PC-3 (cell line): Measurements from ENCODE around the gene CLEC5A. TPM values are rescaled to one million over a fixed set of nuclear protein-coding genes. Genes with fewer than 3 reads are reported as not detected.

ENCODE experiments used
- ATAC-seq: fragments of 200-7000 bp; cut with Tn5 transposase; 2 replicates; pipeline ENCODE4 v1.9.1; 2020; ENCODE audit warnings: mild to moderate bottlenecking, moderate library complexity
- BruUV-seq: library from RNA; stranded (reverse); fragments of 400-500 nt; replicated peaks from 2 replicates; lab custom pipeline; 2021; lab: Mats Ljungman, UMichigan
- CTCF ChIA-PET: fragments of 300-600 bp; sonication (Branson Sonifier 250); formaldehyde crosslinking; loops from one replicate; lab custom pipeline; 2022; ENCODE audit warnings: antibody characterized with exemption; lab: Charles Lee
- POLR2A ChIA-PET: fragments of 300-600 bp; sonication (Branson Sonifier 250); formaldehyde crosslinking; loops from one replicate; lab custom pipeline; 2022; ENCODE audit warnings: antibody characterized with exemption; ENCODE audit not compliant: unreplicated experiment; lab: Charles Lee
- DNase-seq: peaks from one replicate; pipeline ENCODE4 v3.0.0-alpha.2; 2015
- H2AFZ ChIP-seq: fragments of 300-600 bp; sonication (generic); 2 replicates; pipeline ENCODE4 v1.6.0; 2016; ENCODE audit warnings: antibody characterized with exemption, low read length
- H3F3A ChIP-seq: fragments of 300-600 bp; sonication (generic); one replicate; pipeline ENCODE4 v1.6.0; 2017; ENCODE audit warnings: antibody characterized with exemption, low read length, control low read depth, mild to moderate bottlenecking; ENCODE audit not compliant: unreplicated experiment
- H3K27ac ChIP-seq: fragments of 300-600 bp; sonication (generic); 2 replicates; pipeline ENCODE4 v1.5.1; 2016; ENCODE audit warnings: mild to moderate bottlenecking, low read length
- H3K27me3 ChIP-seq: fragments of 300-600 bp; sonication (generic); 2 replicates; pipeline ENCODE4 v1.6.1; 2016; ENCODE audit warnings: low read length, mixed read lengths
- H3K36me3 ChIP-seq: fragments of 300-600 bp; sonication (generic); 2 replicates; pipeline ENCODE4 v1.6.1; 2016; ENCODE audit warnings: low read depth, mixed run types, low read length, mixed read lengths
- H3K4me1 ChIP-seq: fragments of 300-600 bp; sonication (generic); 2 replicates; pipeline ENCODE4 v1.5.1; 2016; ENCODE audit warnings: low read length; ENCODE audit not compliant: insufficient read depth
- H3K4me2 ChIP-seq: fragments of 300-600 bp; sonication (generic); 2 replicates; pipeline ENCODE4 v1.6.0; 2016; ENCODE audit warnings: low read length
- H3K4me3 ChIP-seq: fragments of 300-600 bp; sonication (generic); 2 replicates; pipeline ENCODE4 v1.5.1; 2016; ENCODE audit warnings: mild to moderate bottlenecking, low read length, mixed read lengths
- H3K79me2 ChIP-seq: fragments of 300-600 bp; sonication (generic); 2 replicates; pipeline ENCODE4 v1.6.1; 2017; ENCODE audit warnings: low read length, mixed read lengths
- H3K9ac ChIP-seq: fragments of 300-600 bp; sonication (generic); 2 replicates; pipeline ENCODE4 v1.6.0; 2016; ENCODE audit warnings: mild to moderate bottlenecking, low read length
- H3K9me2 ChIP-seq: fragments of 300-600 bp; sonication (generic); replicated peaks from 2 replicates; pipeline ENCODE4 v1.6.1; 2016; ENCODE audit warnings: mixed run types, low read length, mixed read lengths
- H3K9me3 ChIP-seq: fragments of 300-600 bp; sonication (generic); 2 replicates; pipeline ENCODE4 v1.6.1; 2016; ENCODE audit warnings: low read length, mixed read lengths
- H4K20me1 ChIP-seq: fragments of 300-600 bp; sonication (generic); 2 replicates; pipeline ENCODE4 v1.6.1; 2016; ENCODE audit warnings: low read length, mixed read lengths
- EZH2 ChIP-seq: fragments of 300-600 bp; sonication (generic); IDR thresholded peaks from one replicate; pipeline ENCODE4 v1.6.1; 2017; ENCODE audit warnings: antibody characterized with exemption, mild to moderate bottlenecking, low read length; ENCODE audit not compliant: unreplicated experiment
- EZH2phosphoT487 ChIP-seq: fragments of 300-600 bp; sonication (generic); IDR thresholded peaks from 2 replicates; pipeline ENCODE4 v1.6.1; 2018; ENCODE audit warnings: mild to moderate bottlenecking, antibody characterized with exemption, low read length, borderline replicate concordance
- intact Hi-C: fragments of 100-400 bp; cut with micrococcal nuclease; formaldehyde crosslinking; loops from 2 replicates; pipeline ENCODE4 v1.9.0; 2023
- total RNA-seq: library from RNA; depleted of rRNA; stranded (reverse); fragments of >200 nt; gene quantifications from 2 replicates; pipeline ENCODE4 v1.2.3, GENCODE V29; 2014
- TF ChIP-seq, protein P1 (sequence below): fragments of 300-600 bp; sonication (generic); conservative IDR thresholded peaks from 2 replicates; pipeline ENCODE4 v1.5.1; 2017; ENCODE audit warnings: antibody characterized with exemption, low read depth, mild to moderate bottlenecking, low read length

CLEC5A gene
- total RNA-seq, 1 experiment from 2014 or later: not detected

DNA sequence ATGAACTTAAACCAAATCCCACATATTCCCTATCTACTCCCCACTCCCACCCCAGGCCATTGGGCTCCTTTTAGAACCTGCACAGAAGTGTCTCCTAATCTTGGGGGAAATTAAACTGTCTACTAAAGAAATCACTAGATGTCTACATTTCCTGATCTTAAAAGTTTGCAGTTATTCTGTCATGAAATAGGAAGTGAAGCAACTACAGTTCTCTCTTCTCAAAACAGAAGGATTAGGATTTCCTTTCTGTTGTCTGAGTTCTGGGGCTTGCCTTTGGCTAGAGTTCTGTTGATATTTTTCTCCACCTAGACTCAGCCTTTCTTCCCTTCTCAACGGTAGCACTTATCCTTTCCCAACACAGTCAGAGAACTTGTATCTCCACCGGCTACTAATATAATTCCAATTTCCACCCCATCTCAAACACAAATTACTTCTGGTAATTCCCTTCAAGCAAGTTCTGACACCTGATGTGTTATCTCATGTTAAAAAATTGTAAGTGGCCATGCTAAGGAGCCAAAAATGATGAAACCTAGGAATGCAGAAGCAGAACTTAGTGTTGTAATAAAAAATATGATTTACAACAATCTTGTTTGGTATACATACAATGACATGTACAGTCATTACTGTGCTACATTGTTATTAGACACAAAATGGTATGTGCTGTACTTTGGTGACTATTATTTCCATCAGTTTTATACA lies 18.5 kb downstream of the CLEC5A start:
- ATAC-seq (no peak), DNase-seq (no peak)
- H3K27ac ChIP-seq: no peak overlapping the region
- H3K27me3 ChIP-seq: peaks cover 19% of the 10 kb centered on the region
- no peaks in the 10 kb centered on the region for H3K36me3 ChIP-seq
- ChIA-PET CTCF (no interaction called here), POLR2A (no interaction called here)
- no TSS peak for BruUV-seq
- H3K9me2 ChIP-seq: no peaks in the 10 kb centered on the region
- TF ChIP-seq, protein P1, sequence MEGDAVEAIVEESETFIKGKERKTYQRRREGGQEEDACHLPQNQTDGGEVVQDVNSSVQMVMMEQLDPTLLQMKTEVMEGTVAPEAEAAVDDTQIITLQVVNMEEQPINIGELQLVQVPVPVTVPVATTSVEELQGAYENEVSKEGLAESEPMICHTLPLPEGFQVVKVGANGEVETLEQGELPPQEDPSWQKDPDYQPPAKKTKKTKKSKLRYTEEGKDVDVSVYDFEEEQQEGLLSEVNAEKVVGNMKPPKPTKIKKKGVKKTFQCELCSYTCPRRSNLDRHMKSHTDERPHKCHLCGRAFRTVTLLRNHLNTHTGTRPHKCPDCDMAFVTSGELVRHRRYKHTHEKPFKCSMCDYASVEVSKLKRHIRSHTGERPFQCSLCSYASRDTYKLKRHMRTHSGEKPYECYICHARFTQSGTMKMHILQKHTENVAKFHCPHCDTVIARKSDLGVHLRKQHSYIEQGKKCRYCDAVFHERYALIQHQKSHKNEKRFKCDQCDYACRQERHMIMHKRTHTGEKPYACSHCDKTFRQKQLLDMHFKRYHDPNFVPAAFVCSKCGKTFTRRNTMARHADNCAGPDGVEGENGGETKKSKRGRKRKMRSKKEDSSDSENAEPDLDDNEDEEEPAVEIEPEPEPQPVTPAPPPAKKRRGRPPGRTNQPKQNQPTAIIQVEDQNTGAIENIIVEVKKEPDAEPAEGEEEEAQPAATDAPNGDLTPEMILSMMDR: no peak
- TF ChIP-seq EZH2phosphoT487 (no peak), EZH2 (no peak)
- no peaks in the 10 kb centered on the region for H3K9me3 ChIP-seq
- H3K79me2 ChIP-seq: no peaks in the 10 kb centered on the region
- H2AFZ ChIP-seq: no peak overlapping the region
- no peak overlapping the region for H3K4me2 ChIP-seq
- H4K20me1 ChIP-seq: no peaks in the 10 kb centered on the region
- no peaks in the 10 kb centered on the region for H3K4me1 ChIP-seq
- no peak overlapping the region for H3K9ac ChIP-seq
- H3K4me3 ChIP-seq: no peak overlapping the region
- intact Hi-C loops: no loop called here
- H3F3A ChIP-seq: no peaks in the 10 kb centered on the region

- H3K36me3 ChIP-seq: no peaks in the 10 kb centered on the region
- CTCF ChIA-PET: no interaction called here
- H3K27ac ChIP-seq: no peak overlapping the region
- no peaks in the 10 kb centered on the region for H4K20me1 ChIP-seq
- no peaks in the 10 kb centered on the region for H3K9me3 ChIP-seq
- no peak overlapping the region for H3K9ac ChIP-seq
- TF ChIP-seq, protein P1: no peak
- TF ChIP-seq EZH2 (no peak), EZH2phosphoT487 (no peak)
- intact Hi-C loops: no loop called here
- ATAC-seq (no peak), DNase-seq (peak; percentile 11)
- BruUV-seq: no TSS peak
- H2AFZ ChIP-seq: no peak overlapping the region
- H3K79me2 ChIP-seq: no peaks in the 10 kb centered on the region
- POLR2A ChIA-PET: no interaction called here
- no peaks in the 10 kb centered on the region for H3K9me2 ChIP-seq
- no peak overlapping the region for H3K4me2 ChIP-seq
- H3F3A ChIP-seq: no peaks in the 10 kb centered on the region
- no peaks in the 10 kb centered on the region for H3K4me1 ChIP-seq
- H3K4me3 ChIP-seq: no peak overlapping the region
- H3K27me3 ChIP-seq: peaks cover 15% of the 10 kb centered on the region; the same call in 1 of the 2 replicates
Observed at GRCh38 chr7:141920281-141920680, 26.5 kb downstream of the CLEC5A start.

DNA sequence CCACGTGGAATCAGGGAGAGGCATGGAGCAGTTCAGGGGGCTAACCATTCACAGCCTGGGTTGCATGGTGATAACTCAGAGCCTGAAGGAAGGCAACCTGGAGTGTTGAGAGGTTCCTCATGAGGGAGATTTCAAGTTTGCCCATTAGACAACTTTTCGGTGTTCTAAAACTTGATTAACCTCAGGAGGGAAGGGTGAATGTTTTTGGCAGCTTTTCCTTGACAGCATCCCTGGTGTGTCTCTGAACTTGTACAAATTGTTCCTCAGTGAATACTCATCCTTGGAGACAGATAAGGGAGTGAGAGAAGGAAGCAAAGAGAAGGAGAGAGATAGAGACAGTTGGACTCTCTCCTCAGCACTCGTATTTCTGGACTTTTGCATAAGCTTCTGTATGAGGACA lies 30.7 kb downstream of the CLEC5A start, which contains the start of gene OR9A4:
Gene OR9A4, plus strand, starts transcription at position 301 of the 400 bp plus-strand sequence. CDS start 2,477 bp downstream, outside the sequence.
- Histone ChIP-seq H3K36me3 (no peaks in the 10 kb centered on the region), H3K9me3 (no peaks in the 10 kb centered on the region), H3K4me1 (no peaks in the 10 kb centered on the region), H3K9me2 (no peaks in the 10 kb centered on the region), H2AFZ (no peak within 1 kb of the TSS), H3K79me2 (no peaks in the 10 kb centered on the region), H4K20me1 (no peaks in the 10 kb centered on the region), H3K27me3 (peaks cover 15% of the 10 kb centered on the region; the same call in 1 of the 2 replicates), H3F3A (no peaks in the 10 kb centered on the region), H3K4me3 (no peak within 1 kb of the TSS), H3K4me2 (no peak within 1 kb of the TSS), H3K9ac (no peak within 1 kb of the TSS), H3K27ac (no peak within 1 kb of the TSS)
- DNase-seq (no peak), ATAC-seq (no peak)
- TF ChIP-seq EZH2 (no peak), EZH2phosphoT487 (no peak)
- TF ChIP-seq, protein P1: no peak
- intact Hi-C loops: no loop called here
- CTCF ChIA-PET: no interaction called here
- POLR2A ChIA-PET: no interaction called here
- no TSS peak for BruUV-seq
